ENCODE results near the gene BFSP2.
"Not testable (repeated sequence)": the region's sequence is repeated elsewhere in the genome, so short reads cannot be mapped to it uniquely, and the experiment has no call there.

Gene BFSP2

DNA sequence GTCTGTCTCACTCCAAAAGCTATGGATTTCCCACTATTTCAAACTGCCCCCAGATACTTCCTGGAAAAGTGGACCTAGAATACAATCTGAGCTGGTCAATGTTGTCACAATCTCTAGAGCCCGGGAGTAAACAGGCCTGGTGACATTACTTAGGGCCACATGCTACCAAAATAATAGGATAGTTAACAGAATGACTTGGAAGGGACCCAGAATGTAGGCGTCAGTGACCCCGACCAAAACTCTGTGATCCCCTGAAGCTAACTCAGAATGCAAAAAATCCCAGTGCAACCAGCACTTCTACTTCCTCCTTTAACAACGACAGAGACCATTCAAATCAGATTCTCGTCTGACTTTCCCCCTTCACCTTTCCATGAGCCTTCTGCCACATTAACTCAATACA, 122.1 kb downstream of the BFSP2 start:
- H3K27me3 ChIP-seq: no peaks in the 10 kb centered on the region
- no peak for TF ChIP-seq Cebpa-rat (IDR thresholded peaks at IDR 0.05)
- peaks cover 0 to 60% (median 0%) of the 10 kb centered on the region in 10 experiments; a peak in 6 of 20 replicates for H3K4me1 ChIP-seq
- no peaks in the 10 kb centered on the region for H4K20me1 ChIP-seq
- peak overlapping the region in 2 of 11 experiments; percentile 29 to 35; a peak in 2 of 22 replicates for H3K27ac ChIP-seq
- no peak overlapping the region for H3K9ac ChIP-seq
- H3K36me3 ChIP-seq: no peaks in the 10 kb centered on the region
- peak overlapping the region in 2 of 11 experiments; percentile 68 to 70; a peak in 3 of 22 replicates for H3K4me2 ChIP-seq
- no peak overlapping the region for H3K4me3 ChIP-seq
- no peaks in the 10 kb centered on the region for H3K9me3 ChIP-seq (replicated peaks in 1 of 11)

DNA sequence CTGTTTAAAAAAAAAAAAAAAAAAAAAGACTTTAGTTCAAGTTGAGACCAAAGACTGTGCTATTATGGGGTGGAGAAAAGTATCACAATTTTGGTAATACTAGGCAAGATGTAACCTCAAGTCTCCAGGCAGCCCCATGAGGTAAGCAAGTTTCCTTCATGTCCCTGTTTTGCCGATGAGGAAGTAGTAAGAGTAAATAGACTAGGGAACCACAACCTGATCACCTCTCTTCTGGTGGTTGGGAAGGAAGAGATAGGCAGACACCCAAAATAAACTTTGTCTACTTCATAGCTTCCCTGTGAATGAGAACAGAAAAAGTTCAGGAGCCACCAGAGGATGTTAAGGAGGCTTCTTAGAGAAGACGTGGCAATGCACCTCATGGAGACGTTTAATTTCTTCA, 123.9 kb downstream of the BFSP2 start:
- H4K20me1 ChIP-seq; H3K36me3 ChIP-seq; H3K27me3 ChIP-seq; H3K27ac ChIP-seq; H3K9ac ChIP-seq; H3K4me3 ChIP-seq; H3K9me3 ChIP-seq (replicated peaks in 1 of 11): not testable (repeated sequence)
- peaks cover 0 to 68% (median 0%) of the 10 kb centered on the region in 10 experiments; a peak in 6 of 20 replicates for H3K4me1 ChIP-seq
- H3K4me2 ChIP-seq: peak overlapping the region in 2 of 11 experiments; percentile 36 to 70; a peak in 4 of 22 replicates

Data from BLaER1 treated with 17β-estradiol and CSF1 and Interleukin-3, amounts not matched to agents 10 nM and 100 nM (cell line).